Measurements from ENCODE around the gene GTSE1. TPM values are rescaled to one million over a fixed set of nuclear protein-coding genes. Genes with fewer than 3 reads are reported as not detected.
"Not testable (repeated sequence)": the region's sequence is repeated elsewhere in the genome, so short reads cannot be mapped to it uniquely, and the experiment has no call there.

The GTSE1 gene
- total and polyA plus RNA-seq, 2 donors, result 0.33 to 6.6 TPM

DNA sequence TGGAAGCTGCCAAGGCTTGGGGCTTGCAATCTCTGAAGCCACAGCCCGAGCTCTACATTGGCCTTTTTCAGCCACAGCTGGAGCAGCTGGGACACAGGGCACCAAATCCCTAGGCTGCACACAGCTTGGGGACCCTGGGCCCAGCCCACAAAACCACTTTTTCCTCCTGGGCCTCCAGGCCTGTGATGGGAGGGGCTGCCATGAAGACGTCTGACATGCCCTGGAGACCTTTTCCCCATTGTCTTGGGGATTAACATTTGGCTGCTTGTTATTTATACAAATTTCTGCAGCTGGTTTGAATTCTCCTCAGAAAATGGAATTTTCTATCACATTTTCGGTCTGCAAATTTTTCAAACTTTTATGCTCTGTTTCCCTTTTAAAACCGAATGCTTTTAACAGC, 31.0 kb upstream of the GTSE1 start:
- 92% methylated on average over 4 of the region's 4 CpGs for WGBS

DNA sequence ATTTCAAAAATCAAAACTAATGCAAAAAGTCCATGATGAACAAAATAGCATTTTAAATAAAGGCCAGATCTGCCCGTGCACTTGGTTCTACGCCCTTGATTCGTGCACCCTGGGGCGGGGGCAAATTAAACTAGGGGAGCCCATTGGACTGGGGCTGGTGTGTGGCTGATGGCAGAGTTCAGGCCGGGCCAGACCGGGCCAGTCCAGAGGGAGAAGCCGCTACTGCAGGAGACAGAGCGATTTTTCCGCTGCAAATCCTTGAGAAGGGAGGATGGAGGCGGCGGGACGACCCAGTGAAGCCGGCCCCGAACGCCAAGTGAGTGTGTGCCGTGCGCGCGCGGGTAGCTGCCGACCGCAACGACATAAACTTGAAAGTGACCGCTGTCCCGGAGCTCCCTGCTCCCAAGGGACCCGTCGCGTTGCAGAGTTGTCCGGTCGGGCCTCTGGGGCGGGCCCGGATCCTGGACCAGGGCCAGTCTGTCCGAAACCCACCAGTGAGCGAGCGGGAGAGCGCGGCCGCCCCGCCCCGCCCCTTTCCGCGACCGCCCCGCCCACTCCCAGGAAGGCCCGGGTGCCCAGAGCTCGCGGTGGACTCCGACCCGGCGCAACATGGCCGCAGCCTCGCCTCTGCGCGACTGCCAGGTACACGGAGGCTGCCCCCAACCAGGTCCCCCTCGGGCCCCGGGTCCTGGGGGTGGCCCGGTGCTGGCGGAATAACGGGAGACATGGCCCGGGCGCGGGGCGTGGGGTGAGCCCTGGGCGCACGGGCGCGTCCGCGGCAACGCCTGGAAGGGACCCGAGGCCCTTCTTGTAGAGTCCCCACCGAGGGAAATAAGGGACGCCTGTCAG, 29.0 kb upstream of the GTSE1 start, which contains the start of gene TTC38:
TTC38 (plus strand) TSS at position 578 of the 849 bp plus-strand sequence; CDS start at position 610, 32 bp downstream.
- peaks cover 4% of the 10 kb centered on the region for H3K36me3 ChIP-seq (ENCODE audit: insufficient read depth)
- peak within 1 kb of the TSS; percentile 87 for H3K4me3 ChIP-seq (ENCODE audit: low read depth, low read length)
- peak; percentile 39 for DNase-seq (ENCODE audit: extremely low spot score)
- no peaks in the 10 kb centered on the region for H3K4me1 ChIP-seq (ENCODE audit: insufficient read depth)
- under 1% methylated on average over 74 of the region's 74 CpGs for WGBS
- H3K27ac ChIP-seq (ENCODE audit: low read depth), result peak within 1 kb of the TSS; percentile 60

More for the DNA sequence above, 31.0 kb upstream of the GTSE1 start:
- not testable (repeated sequence) for DNase-seq (ENCODE audit: extremely low spot score); H3K4me3 ChIP-seq (ENCODE audit: low read depth, low read length); H3K4me1 ChIP-seq (ENCODE audit: insufficient read depth); H3K27ac ChIP-seq (ENCODE audit: low read depth); H3K36me3 ChIP-seq (ENCODE audit: insufficient read depth)

DNA sequence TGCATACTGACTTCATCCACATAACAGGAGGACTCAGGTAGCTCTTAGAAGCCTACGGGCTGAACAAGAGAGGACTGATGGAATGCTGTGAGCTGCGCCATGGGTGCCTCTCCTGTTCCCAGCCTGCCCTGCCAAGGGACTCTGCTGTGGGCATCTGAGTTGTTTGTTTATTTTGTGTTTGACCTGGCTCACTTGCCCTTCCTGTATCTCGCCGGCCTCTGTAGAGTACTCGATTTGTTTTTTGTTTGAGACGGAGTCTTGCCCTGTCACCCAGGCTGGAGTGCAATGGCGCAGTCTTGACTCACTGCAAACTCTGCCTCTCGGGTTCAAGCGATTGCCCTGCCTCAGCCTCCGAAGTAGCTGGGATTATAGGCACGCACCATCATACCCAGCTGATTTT, 27.1 kb upstream of the GTSE1 start:
- H3K36me3 ChIP-seq (ENCODE audit: insufficient read depth), result peaks cover 4% of the 10 kb centered on the region
- no peaks in the 10 kb centered on the region for H3K4me1 ChIP-seq (ENCODE audit: insufficient read depth)
- no peak overlapping the region for H3K4me3 ChIP-seq (ENCODE audit: low read depth, low read length)
- DNase-seq (ENCODE audit: extremely low spot score), result no peak
- H3K27ac ChIP-seq (ENCODE audit: low read depth), result no peak overlapping the region
- WGBS, result 82% methylated on average over 11 of the region's 11 CpGs

DNA sequence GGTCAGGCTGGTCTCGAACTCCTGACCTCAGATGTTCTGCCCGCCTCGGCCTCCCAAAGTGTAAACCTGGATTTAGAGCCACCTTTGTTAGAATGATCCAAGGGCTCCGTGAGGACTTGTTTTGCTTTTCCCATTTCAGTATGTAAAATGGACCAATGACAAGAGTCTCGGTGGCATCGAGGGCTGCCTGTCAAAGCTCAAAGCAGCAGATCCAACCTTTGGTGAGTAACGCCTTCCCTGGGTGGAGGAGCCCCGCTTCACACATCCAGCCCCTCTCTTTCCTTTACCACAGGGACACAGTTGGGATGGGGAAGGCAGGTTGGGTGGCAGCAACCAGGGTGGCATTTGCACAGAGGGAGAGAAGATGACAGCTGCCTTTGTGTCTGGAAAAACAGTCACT, 24.5 kb upstream of the GTSE1 start:
- Histone ChIP-seq H3K4me3 (ENCODE audit: low read depth, low read length) (no peak overlapping the region), H3K4me1 (ENCODE audit: insufficient read depth) (no peaks in the 10 kb centered on the region), H3K36me3 (ENCODE audit: insufficient read depth) (peaks cover 4% of the 10 kb centered on the region), H3K27ac (ENCODE audit: low read depth) (no peak overlapping the region)
- no peak for DNase-seq (ENCODE audit: extremely low spot score)
- 96% methylated on average over 8 of the region's 8 CpGs for WGBS

DNA sequence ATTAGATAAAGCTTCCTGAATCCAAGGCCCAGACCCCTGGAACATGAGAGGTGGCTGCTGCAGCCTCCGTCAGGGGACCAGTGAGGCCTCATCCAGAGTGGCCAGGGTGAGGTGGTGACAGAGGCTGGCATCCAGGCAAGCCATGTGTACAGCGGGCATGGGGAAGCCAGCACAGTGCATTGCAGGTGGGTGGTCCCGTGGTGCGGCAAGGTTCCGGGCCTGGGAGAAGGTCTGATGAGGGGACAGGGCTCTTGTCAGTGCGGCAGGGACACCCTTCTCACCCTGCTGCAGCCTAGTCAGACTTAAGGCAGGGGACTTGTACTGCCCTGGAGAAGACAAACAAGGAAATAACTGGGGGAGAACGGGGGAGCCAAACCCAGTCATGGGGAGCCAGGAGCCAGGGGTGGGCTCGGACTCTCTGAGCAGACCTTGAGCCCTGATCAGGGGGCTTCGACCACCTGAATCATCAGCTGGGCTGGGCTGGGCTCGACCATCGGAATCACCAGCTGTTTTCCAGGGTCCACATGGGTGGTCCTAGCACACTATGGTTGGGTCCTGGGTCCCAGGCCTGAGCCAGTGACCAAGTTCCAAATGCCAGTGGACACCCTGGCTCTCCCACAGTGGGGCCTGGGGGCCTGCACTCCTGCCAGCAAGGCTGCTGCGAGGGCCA, 23.8 kb upstream of the GTSE1 start:
- 96% methylated on average over 12 of the region's 12 CpGs for WGBS
- H3K4me3 ChIP-seq (ENCODE audit: low read depth, low read length), result no peak overlapping the region
- no peak overlapping the region for H3K27ac ChIP-seq (ENCODE audit: low read depth)
- H3K4me1 ChIP-seq (ENCODE audit: insufficient read depth), result no peaks in the 10 kb centered on the region
- H3K36me3 ChIP-seq (ENCODE audit: insufficient read depth), result peaks cover 5% of the 10 kb centered on the region
- no peak for DNase-seq (ENCODE audit: extremely low spot score)

DNA sequence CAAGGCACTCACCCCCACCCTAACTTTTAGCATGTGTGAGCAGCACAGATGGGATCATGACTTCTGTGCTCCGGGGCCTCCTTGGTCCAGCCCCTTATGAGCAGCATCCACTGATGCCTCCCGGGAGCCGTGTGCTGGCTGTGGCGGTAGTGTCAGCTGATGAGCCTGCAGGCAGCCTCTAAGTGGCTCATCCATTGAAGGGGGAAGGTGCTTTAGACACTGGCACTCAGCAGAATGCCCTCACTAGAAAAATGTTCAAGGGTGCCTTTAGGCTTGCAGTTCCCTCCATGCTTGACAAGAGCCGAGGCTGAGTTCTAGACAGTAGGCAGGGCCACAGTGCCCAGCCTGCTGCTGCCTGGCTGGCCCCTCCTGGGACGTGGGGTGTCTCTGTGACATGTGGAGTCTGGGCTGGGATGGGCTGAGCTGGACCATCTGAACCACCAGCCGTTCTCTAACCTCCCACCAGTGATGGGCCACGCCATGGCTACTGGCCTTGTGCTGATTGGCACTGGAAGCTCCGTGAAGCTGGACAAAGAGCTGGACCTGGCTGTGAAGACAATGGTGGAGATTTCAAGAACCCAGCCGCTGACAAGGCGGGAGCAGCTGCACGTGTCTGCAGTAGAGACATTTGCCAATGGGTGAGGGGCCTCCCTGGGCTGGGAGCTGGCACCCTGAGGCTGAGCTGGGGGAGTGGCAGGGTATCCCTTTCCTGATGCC, 23.1 kb upstream of the GTSE1 start:
- no peak for DNase-seq (ENCODE audit: extremely low spot score)
- Histone ChIP-seq H3K36me3 (ENCODE audit: insufficient read depth) (peaks cover 6% of the 10 kb centered on the region), H3K27ac (ENCODE audit: low read depth) (no peak overlapping the region), H3K4me1 (ENCODE audit: insufficient read depth) (no peaks in the 10 kb centered on the region), H3K4me3 (ENCODE audit: low read depth, low read length) (no peak overlapping the region)
- WGBS, result 92% methylated on average over 12 of the region's 12 CpGs

DNA sequence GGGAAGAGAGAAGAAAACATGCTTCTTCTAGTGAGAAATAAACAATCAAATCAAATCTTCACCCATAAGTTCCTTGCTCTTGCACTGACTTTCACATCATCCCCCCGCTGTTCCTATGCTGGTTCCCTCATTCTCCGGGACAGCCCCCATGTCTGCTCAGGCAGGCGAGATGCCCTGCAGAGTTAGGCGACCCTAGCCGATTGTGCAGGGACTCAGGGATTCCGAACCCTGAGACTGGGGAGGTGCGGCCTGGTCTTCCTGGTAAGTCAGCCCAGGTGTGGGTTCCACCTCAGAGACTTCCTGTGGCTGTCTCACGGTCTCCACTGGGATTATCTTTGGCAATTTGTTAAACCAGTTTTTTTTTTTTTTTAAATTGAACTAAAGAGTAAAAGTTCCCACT, 22.3 kb upstream of the GTSE1 start:
- no peaks in the 10 kb centered on the region for H3K4me1 ChIP-seq (ENCODE audit: insufficient read depth)
- no peak overlapping the region for H3K4me3 ChIP-seq (ENCODE audit: low read depth, low read length)
- no peak overlapping the region for H3K27ac ChIP-seq (ENCODE audit: low read depth)
- WGBS, result 96% methylated on average over 8 of the region's 8 CpGs
- H3K36me3 ChIP-seq (ENCODE audit: insufficient read depth), result peaks cover 6% of the 10 kb centered on the region
- DNase-seq (ENCODE audit: extremely low spot score), result no peak

DNA sequence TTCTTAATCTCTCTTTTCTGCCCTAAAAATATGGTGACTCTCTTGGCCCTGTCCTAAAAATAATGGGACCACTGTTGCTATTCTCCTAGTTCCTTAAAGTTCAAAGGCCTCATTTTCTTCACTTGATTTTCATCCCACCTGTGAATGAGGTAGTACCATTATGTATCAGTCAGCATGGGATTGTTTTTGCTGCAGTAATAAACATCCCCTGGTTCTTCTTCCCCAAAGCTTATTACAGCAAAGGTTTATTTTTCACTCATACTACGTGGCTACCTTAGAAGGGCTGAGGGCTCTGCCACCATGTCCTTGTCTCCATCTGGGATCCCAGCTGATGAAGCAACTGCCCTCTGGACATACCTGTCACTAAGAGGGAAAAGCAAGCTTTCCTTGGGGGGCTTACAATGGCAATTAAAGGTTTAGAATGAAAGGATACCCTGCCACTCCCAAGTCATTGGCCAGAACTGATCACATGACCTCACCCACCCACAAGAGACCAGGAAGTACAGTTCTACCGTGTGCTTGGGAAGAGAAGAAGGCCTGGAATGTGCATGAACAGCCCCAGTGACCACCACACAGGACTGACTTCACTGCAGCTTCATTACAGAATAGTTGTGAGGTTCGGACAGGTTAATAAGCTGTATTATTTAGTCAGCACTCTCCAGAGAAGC, 21.1 kb upstream of the GTSE1 start:
- DNase-seq (ENCODE audit: extremely low spot score), result no peak
- no peak overlapping the region for H3K27ac ChIP-seq (ENCODE audit: low read depth)
- peaks cover 6% of the 10 kb centered on the region for H3K36me3 ChIP-seq (ENCODE audit: insufficient read depth)
- H3K4me3 ChIP-seq (ENCODE audit: low read depth, low read length), result no peak overlapping the region
- WGBS, result 83% methylated on average over 3 of the region's 3 CpGs
- no peaks in the 10 kb centered on the region for H3K4me1 ChIP-seq (ENCODE audit: insufficient read depth)

DNA sequence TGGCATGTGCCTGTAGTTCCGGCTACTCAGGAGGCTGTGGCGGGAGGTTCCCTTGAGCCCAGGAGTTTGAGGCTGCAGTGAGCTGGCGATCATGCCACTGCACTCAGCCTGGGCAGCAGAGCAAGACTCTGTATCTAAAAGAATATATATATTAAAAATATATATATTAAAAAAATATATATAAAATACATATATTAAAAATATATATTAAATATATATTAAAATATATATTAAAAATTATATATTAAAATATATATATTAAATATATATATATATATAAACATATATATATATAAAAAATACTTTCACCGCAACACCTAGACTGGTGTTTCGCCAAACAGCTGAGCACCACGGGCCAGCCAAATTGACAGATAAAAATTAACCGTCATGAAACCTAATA, 20.1 kb upstream of the GTSE1 start:
- H3K4me1 ChIP-seq (ENCODE audit: insufficient read depth), result no peaks in the 10 kb centered on the region
- no peak overlapping the region for H3K4me3 ChIP-seq (ENCODE audit: low read depth, low read length)
- no peak overlapping the region for H3K27ac ChIP-seq (ENCODE audit: low read depth)
- DNase-seq (ENCODE audit: extremely low spot score), result no peak
- WGBS, result 96% methylated on average over 7 of the region's 7 CpGs
- H3K36me3 ChIP-seq (ENCODE audit: insufficient read depth), result peaks cover 4% of the 10 kb centered on the region

DNA sequence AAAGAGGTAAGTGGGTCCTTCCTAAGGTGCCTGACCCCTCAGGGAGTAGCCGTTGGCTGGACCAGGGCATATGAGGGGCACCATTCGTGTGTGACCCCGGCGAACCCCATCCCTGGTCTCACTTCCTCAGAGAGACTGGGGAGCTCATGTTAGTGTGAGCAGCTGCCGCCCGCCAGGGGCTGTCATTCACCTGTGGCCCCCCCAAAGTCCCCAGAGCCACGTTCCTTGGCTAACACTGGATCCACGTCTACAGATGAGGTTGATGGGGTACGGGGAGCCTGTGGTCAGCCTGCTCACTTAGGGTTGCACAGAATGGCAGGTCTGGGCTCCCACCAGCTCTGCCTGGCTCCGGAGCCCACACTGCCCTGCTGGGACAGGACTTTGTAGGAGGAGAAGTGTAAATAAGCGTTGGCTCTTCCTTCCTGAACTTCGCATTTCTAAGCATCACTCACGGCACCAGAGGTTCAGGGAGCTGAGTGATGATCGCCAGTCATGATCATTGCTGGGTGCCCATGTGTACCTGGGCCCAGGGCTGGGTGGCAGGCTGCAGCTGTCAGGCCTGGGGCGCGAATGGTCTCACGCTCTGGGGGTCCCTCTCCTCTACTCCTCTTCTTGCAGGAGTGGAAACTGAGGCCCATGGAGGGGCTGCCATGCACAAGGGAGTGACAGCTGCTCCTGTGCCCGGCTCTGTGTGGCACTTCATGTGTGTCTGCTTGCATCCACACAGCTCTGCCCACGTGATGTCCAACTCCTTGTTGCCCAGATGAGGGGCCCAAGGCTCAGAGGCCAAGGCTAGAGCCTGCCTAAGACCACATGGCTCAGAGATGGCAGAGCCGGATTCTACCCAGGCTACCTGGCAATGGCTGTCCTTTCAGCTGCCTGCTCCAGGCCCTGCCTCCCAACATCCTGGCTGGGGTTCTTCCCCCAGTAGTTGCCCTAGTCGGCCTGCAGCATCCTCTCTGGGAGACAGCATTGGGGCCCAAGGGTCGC, 17.7 kb upstream of the GTSE1 start:
- peaks cover 4% of the 10 kb centered on the region for H3K36me3 ChIP-seq (ENCODE audit: insufficient read depth)
- WGBS, result 95% methylated on average over 22 of the region's 22 CpGs
- no peak for DNase-seq (ENCODE audit: extremely low spot score)

DNA sequence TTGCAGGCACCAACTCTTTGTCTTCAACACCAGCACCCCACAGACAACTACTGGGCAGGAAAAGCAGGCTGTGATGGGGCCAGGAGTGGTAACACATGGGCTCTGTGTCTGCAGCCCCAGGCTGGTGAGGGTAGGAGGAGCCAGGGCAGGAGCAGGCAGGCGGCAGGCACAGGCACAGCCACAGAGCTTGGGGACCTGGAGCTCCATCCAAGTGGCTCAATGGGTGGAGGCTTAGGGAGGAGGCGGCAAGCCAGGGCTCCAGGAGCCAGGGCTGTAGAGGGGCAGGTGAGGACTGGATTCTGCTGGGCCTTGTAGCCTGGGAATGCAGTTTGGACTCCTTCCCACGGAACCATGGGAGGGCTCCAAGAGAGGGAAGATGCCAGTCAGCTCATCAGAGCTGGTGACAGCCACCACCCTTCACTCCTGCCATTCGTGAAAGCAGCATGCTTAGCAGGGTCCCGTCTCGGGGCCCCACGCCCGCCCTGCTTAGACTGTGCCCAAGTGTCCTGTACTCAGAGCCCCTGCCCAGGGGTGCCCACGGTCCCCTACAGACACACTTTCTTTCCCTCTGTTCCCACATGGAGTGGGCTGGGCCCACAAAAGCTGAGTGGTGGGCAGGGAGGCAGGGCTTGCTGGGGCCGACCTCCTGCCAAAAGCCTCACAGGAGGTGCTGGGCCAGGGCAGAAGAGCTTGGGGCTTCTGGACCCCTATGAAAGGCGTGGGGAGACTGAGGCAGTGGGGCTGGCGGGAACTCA, 16.4 kb upstream of the GTSE1 start:
- H3K36me3 ChIP-seq (ENCODE audit: insufficient read depth), result peaks cover 4% of the 10 kb centered on the region
- WGBS, result 94% methylated on average over 12 of the region's 12 CpGs
- DNase-seq (ENCODE audit: extremely low spot score), result no peak
- H3K27ac ChIP-seq (ENCODE audit: low read depth), result no peak overlapping the region
- no peak overlapping the region for H3K4me3 ChIP-seq (ENCODE audit: low read depth, low read length)
- H3K4me1 ChIP-seq (ENCODE audit: insufficient read depth), result no peaks in the 10 kb centered on the region

More for the DNA sequence above, 17.7 kb upstream of the GTSE1 start:
- H3K4me3 ChIP-seq (ENCODE audit: low read depth, low read length), result no peak overlapping the region
- no peak overlapping the region for H3K27ac ChIP-seq (ENCODE audit: low read depth)
- no peaks in the 10 kb centered on the region for H3K4me1 ChIP-seq (ENCODE audit: insufficient read depth)
